CD4-positive, CD25-positive, alpha-beta regulatory T cell (primary cell): ENCODE data around the gene CCNQ. TPM values are rescaled to one million over a fixed set of nuclear protein-coding genes. Genes with fewer than 3 reads are reported as not detected.
A peak's percentile ranks its signal among the peaks of the same experiment; 100 is the strongest.

Source experiments
- ATAC-seq, 2 donors: fragments of 150-1000 bp; cut with Tn5 transposase; one replicate each; pipeline ENCODE4 v1.10.0; 2021; ENCODE audit warnings: low read depth in 2 of 2, moderate number of reproducible peaks in 2 of 2, moderate library complexity in 1 of 2
- DNase-seq, 3 donors: peaks; one replicate each; pipeline versions ENCODE4 v3.0.0 to v3.0.0-alpha.2; 2012 to 2022; ENCODE audit warnings: mixed read lengths in 1 of 3
- H3K27ac ChIP-seq: one replicate; pipeline ENCODE4 v1.7.0; 2013; ENCODE audit warnings: mild to moderate bottlenecking, low read length; ENCODE audit not compliant: insufficient read depth, poor library complexity, severe bottlenecking
- H3K27me3 ChIP-seq: one replicate; pipeline ENCODE4 v1.7.0; 2013; ENCODE audit warnings: low read length; ENCODE audit not compliant: control insufficient read depth, insufficient read depth
- H3K36me3 ChIP-seq: one replicate; pipeline ENCODE4 v1.7.0; 2013; ENCODE audit warnings: mild to moderate bottlenecking, low read length, moderate library complexity; ENCODE audit not compliant: control insufficient read depth, insufficient read depth
- H3K4me1 ChIP-seq: 2 replicates; pipeline ENCODE4 v1.7.0; 2013; ENCODE audit warnings: mild to moderate bottlenecking, low read length; ENCODE audit not compliant: insufficient read depth, control insufficient read depth, poor library complexity, severe bottlenecking
- H3K4me3 ChIP-seq: one replicate; pipeline ENCODE4 v1.7.0; 2013; ENCODE audit warnings: low read depth, mild to moderate bottlenecking, low read length, moderate library complexity
- H3K9me3 ChIP-seq, 2 experiments: 1 replicate in 1 of 2; 2 replicates in 1 of 2; pipeline ENCODE4 v1.7.0; 2013; ENCODE audit warnings: low read length in 2 of 2, mild to moderate bottlenecking in 1 of 2, moderate library complexity in 1 of 2; ENCODE audit not compliant: control insufficient read depth in 2 of 2
- H3K27ac Mint-ChIP-seq, 3 donors: one replicate each; pipeline ENCODE4 v1.8.0; 2020 to 2022; ENCODE audit warnings: mild to moderate bottlenecking in 3 of 3, mixed read lengths in 3 of 3, moderate library complexity in 2 of 3
- H3K27me3 Mint-ChIP-seq: one replicate; pipeline ENCODE4 v1.8.0; 2022; ENCODE audit warnings: mild to moderate bottlenecking, mixed read lengths
- H3K36me3 Mint-ChIP-seq: one replicate; pipeline ENCODE4 v1.8.0; 2020; ENCODE audit warnings: mixed read lengths
- H3K4me1 Mint-ChIP-seq, 4 donors: one replicate each; pipeline ENCODE4 v1.8.0; 2020 to 2022; ENCODE audit warnings: mixed read lengths in 4 of 4, mild to moderate bottlenecking in 1 of 4
- H3K4me3 Mint-ChIP-seq, 4 donors: one replicate each; pipeline ENCODE4 v1.8.0; 2020 to 2022; ENCODE audit warnings: mild to moderate bottlenecking in 4 of 4, mixed read lengths in 4 of 4, moderate library complexity in 3 of 4
- H3K9me3 Mint-ChIP-seq, 7 donors: one replicate each; pipeline ENCODE4 v1.8.0; 2020 to 2022; ENCODE audit warnings: mixed read lengths in 7 of 7, mild to moderate bottlenecking in 3 of 7, moderate library complexity in 2 of 7
- polyA plus RNA-seq, 4 donors: library from polyadenylated mRNA; unstranded; fragments of 300-500 nt; fragmentation: Illumina TruSeq; gene quantifications; one replicate each; pipeline ENCODE4 v1.2.3, GENCODE V29; 2021
- total RNA-seq: library from RNA; stranded (reverse); gene quantifications from one replicate; pipeline ENCODE4 v1.2.3, GENCODE V29; 2022

CCNQ gene
- total and polyA plus RNA-seq, 5 donors from 2014 or later = 23.8 to 78.4 (median 76.8) TPM

DNA sequence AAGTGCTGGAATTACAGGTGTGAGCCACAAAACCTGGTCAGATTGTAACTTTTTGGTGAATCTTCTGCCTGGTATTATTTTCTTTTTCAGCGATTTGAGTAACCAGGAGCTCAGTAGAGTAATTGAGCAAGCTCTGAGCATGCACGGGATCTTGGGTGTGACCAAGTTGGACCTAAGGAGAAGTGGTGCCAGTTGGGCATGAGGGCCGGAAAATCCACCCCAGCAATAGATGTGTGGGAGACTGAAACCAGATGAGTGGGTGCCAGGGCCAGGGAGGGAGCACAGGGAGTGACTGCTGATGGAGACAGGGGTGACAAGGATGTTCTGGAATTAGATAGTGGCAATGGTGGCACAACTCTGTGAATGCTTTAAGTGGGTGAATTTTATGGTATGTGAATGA, 3.7 kb upstream of the CCNQ start:
- Histone ChIP-seq H3K36me3 (no peaks in the 10 kb centered on the region), H3K4me3 (no peak overlapping the region), H3K27me3 (no peaks in the 10 kb centered on the region), H3K9me3 (no peaks in the 10 kb centered on the region), H3K27ac (no peak overlapping the region), H3K4me1 (peaks cover 22% of the 10 kb centered on the region)
- peak overlapping the region; percentile 3 to 59 (median 34) for H3K4me3 Mint-ChIP-seq
- ATAC-seq (no peak), DNase-seq (no peak)
- peaks cover 0 to 51% (median 14%) of the 10 kb centered on the region in 4 donors for H3K4me1 Mint-ChIP-seq
- no peak overlapping the region for H3K27ac Mint-ChIP-seq
- peaks cover 5% of the 10 kb centered on the region for H3K36me3 Mint-ChIP-seq
- no peaks in the 10 kb centered on the region for H3K27me3 Mint-ChIP-seq
- peaks cover 0 to 3% (median 0%) of the 10 kb centered on the region in 7 donors for H3K9me3 Mint-ChIP-seq

GRCh38 chrX:153601511-153602110, 2.7 kb upstream of the CCNQ start:
- H3K36me3 ChIP-seq = no peaks in the 10 kb centered on the region
- peak overlapping the region; percentile 4 to 88 (median 76) for H3K4me3 Mint-ChIP-seq
- peaks cover 5% of the 10 kb centered on the region for H3K36me3 Mint-ChIP-seq
- peaks cover 0 to 61% (median 21%) of the 10 kb centered on the region in 4 donors for H3K4me1 Mint-ChIP-seq
- no peaks in the 10 kb centered on the region for H3K27me3 ChIP-seq
- DNase-seq = no peak
- no peak overlapping the region for H3K27ac ChIP-seq
- peaks cover 25% of the 10 kb centered on the region for H3K4me1 ChIP-seq
- H3K9me3 ChIP-seq = no peaks in the 10 kb centered on the region
- no peak for ATAC-seq
- H3K27ac Mint-ChIP-seq = no peak overlapping the region
- no peak overlapping the region for H3K4me3 ChIP-seq
- peaks cover 0 to 3% (median 0%) of the 10 kb centered on the region in 7 donors for H3K9me3 Mint-ChIP-seq
- H3K27me3 Mint-ChIP-seq = no peaks in the 10 kb centered on the region

GRCh38 chrX:153600921-153601320, 2.0 kb upstream of the CCNQ start:
- Histone ChIP-seq H3K36me3 (no peaks in the 10 kb centered on the region), H3K27me3 (no peaks in the 10 kb centered on the region), H3K4me3 (no peak overlapping the region), H3K4me1 (peaks cover 25% of the 10 kb centered on the region), H3K27ac (no peak overlapping the region), H3K9me3 (no peaks in the 10 kb centered on the region)
- ATAC-seq (no peak), DNase-seq (no peak)
- Mint-ChIP-seq H3K4me1 (peaks cover 0 to 65% (median 23%) of the 10 kb centered on the region in 4 donors), H3K27me3 (no peaks in the 10 kb centered on the region), H3K9me3 (peaks cover 0 to 3% (median 0%) of the 10 kb centered on the region in 7 donors), H3K27ac (no peak overlapping the region), H3K36me3 (peaks cover 7% of the 10 kb centered on the region), H3K4me3 (peak overlapping the region; percentile 50 to 94 (median 70))

DNA sequence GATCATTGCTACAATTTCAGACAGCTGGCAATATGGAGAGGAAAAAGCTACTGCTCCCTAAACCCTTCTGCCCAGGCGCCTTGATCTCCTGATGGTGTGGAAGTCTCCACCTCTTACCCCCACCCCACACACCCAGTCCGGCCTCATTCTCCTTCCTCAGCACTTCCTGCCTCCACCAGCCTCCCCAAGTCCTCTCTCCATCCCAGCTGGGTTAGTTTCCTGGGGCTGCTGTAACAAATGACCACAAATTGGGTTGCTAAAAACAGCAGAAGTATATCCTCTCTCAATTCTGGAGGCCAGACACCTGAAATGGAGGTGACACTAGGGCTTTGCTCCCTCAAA, 1.1 kb upstream of the CCNQ start:
- Mint-ChIP-seq H3K27ac (peak overlapping the region in 2 of 3 donors; percentile 69 to 80), H3K36me3 (peaks cover 11% of the 10 kb centered on the region), H3K4me1 (peaks cover 0 to 69% (median 23%) of the 10 kb centered on the region in 4 donors), H3K27me3 (no peaks in the 10 kb centered on the region), H3K4me3 (peak overlapping the region; percentile 88 to 94 (median 94)), H3K9me3 (peaks cover 0 to 3% (median 0%) of the 10 kb centered on the region in 7 donors)
- Histone ChIP-seq H3K27ac (no peak overlapping the region), H3K9me3 (no peaks in the 10 kb centered on the region), H3K36me3 (peaks cover 5% of the 10 kb centered on the region), H3K4me3 (peak overlapping the region; percentile 87), H3K4me1 (peaks cover 25% of the 10 kb centered on the region), H3K27me3 (no peaks in the 10 kb centered on the region)
- DNase-seq = peak in 1 of 3 donors; percentile 46
- no peak for ATAC-seq

GRCh38 chrX:153599192-153600031, 473 bp upstream of the CCNQ start:
- Mint-ChIP-seq H3K9me3 (peaks cover 0 to 3% (median 0%) of the 10 kb centered on the region in 7 donors), H3K4me3 (peak overlapping the region; percentile 88 to 94 (median 94)), H3K27me3 (no peaks in the 10 kb centered on the region), H3K4me1 (peaks cover 0 to 66% (median 21%) of the 10 kb centered on the region in 4 donors), H3K27ac (peak overlapping the region in 2 of 3 donors; percentile 69 to 80), H3K36me3 (peaks cover 11% of the 10 kb centered on the region)
- ATAC-seq = peak; percentile 80
- DNase-seq = peak; percentile 83 to 89 (median 85)
- peak overlapping the region; percentile 87 for H3K4me3 ChIP-seq
- H3K4me1 ChIP-seq = peaks cover 25% of the 10 kb centered on the region
- H3K36me3 ChIP-seq = peaks cover 11% of the 10 kb centered on the region
- no peaks in the 10 kb centered on the region for H3K9me3 ChIP-seq
- no peaks in the 10 kb centered on the region for H3K27me3 ChIP-seq
- peak overlapping the region; percentile 41 for H3K27ac ChIP-seq

- Histone ChIP-seq H3K27ac (no peak overlapping the region), H3K4me1 (peaks cover 18% of the 10 kb centered on the region), H3K9me3 (no peaks in the 10 kb centered on the region), H3K27me3 (no peaks in the 10 kb centered on the region), H3K36me3 (peaks cover 27% of the 10 kb centered on the region), H3K4me3 (peak overlapping the region; percentile 73)
- no peaks in the 10 kb centered on the region for H3K9me3 Mint-ChIP-seq
- peaks cover 0 to 48% (median 14%) of the 10 kb centered on the region in 4 donors for H3K4me1 Mint-ChIP-seq
- H3K36me3 Mint-ChIP-seq = peaks cover 6% of the 10 kb centered on the region
- peak overlapping the region in 2 of 3 donors; percentile 51 to 81 for H3K27ac Mint-ChIP-seq
- no peak for ATAC-seq
- no peaks in the 10 kb centered on the region for H3K27me3 Mint-ChIP-seq
- peak in 1 of 3 donors; percentile 54 for DNase-seq
- H3K4me3 Mint-ChIP-seq = peak overlapping the region; percentile 84 to 95 (median 91)
Measured at GRCh38 chrX:153596981-153597750, 1.8 kb downstream of the CCNQ start.
